Measurements from ENCODE around the gene CLTA. TPM values are rescaled to one million over a fixed set of nuclear protein-coding genes. Genes with fewer than 3 reads are reported as not detected.
A peak's percentile ranks its signal among the peaks of the same experiment; 100 is the strongest.

CLTA gene
- polyA plus RNA-seq, 1 donor (not counting 4 experiments of a cell fraction or from before 2014, with no cell fraction given): 325 TPM

DNA sequence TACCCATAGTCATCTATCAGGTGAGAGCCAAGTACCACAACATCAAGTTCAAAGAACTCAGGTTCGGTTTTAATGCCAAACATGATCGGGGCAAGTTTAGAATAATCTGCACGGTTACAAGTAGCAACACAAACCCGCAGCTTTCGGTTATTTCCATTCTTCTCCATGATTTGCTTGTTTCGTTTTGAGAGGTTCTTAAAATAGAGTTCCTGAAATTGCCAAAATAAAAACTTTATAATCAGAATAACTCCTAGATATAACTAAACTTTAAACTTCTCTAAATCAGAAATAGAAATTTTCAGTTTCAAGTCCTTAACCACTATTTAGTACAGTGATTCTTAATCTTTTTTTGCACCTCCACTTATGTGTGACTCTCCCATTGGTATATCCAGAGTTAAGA, 58.5 kb downstream of the CLTA start:
- no peak for DNase-seq (ENCODE audit: low read depth, low spot score)
- TF ChIP-seq, protein P1, sequence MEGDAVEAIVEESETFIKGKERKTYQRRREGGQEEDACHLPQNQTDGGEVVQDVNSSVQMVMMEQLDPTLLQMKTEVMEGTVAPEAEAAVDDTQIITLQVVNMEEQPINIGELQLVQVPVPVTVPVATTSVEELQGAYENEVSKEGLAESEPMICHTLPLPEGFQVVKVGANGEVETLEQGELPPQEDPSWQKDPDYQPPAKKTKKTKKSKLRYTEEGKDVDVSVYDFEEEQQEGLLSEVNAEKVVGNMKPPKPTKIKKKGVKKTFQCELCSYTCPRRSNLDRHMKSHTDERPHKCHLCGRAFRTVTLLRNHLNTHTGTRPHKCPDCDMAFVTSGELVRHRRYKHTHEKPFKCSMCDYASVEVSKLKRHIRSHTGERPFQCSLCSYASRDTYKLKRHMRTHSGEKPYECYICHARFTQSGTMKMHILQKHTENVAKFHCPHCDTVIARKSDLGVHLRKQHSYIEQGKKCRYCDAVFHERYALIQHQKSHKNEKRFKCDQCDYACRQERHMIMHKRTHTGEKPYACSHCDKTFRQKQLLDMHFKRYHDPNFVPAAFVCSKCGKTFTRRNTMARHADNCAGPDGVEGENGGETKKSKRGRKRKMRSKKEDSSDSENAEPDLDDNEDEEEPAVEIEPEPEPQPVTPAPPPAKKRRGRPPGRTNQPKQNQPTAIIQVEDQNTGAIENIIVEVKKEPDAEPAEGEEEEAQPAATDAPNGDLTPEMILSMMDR (optimal IDR thresholded peaks at IDR 0.05 in 1 of 3, IDR thresholded peaks at IDR 0.05 in 1 of 3, conservative IDR thresholded peaks at IDR 0.05 in 1 of 3; ENCODE audit: extremely low read depth in 1 of 3, insufficient read depth in 2 of 3, low read length in 3 of 3): no peak
- TF ChIP-seq EZH2 (IDR thresholded peaks at IDR 0.05; ENCODE audit: low read length): no peak
- Histone ChIP-seq H3K27me3 (ENCODE audit: control insufficient read depth, extremely low read depth, insufficient read depth, low read length) (no peaks in the 10 kb centered on the region), H4K20me1 (ENCODE audit: control insufficient read depth, extremely low read depth, insufficient read depth, low read length) (no peaks in the 10 kb centered on the region), H3K36me3 (ENCODE audit: control insufficient read depth in 2 of 2, extremely low read depth in 1 of 2, insufficient read depth in 2 of 2, low read length in 2 of 2) (peaks cover 4 to 7% of the 10 kb centered on the region in 2 experiments), H3K9me3 (ENCODE audit: control insufficient read depth, low read depth, low read length) (no peaks in the 10 kb centered on the region), H3K9me1 (ENCODE audit: control insufficient read depth, extremely low read depth, insufficient read depth, low read length) (no peaks in the 10 kb centered on the region), H3K4me1 (ENCODE audit: control insufficient read depth, extremely low read depth, insufficient read depth, low read length) (no peaks in the 10 kb centered on the region), H3K79me2 (ENCODE audit: control insufficient read depth, insufficient read depth, low read length) (peaks cover 7% of the 10 kb centered on the region), H3K4me3 (ENCODE audit: control insufficient read depth in 2 of 3, extremely low read depth in 1 of 3, insufficient read depth in 2 of 3, low read depth in 1 of 3, low read length in 3 of 3) (no peak overlapping the region), H3K27ac (ENCODE audit: control insufficient read depth, insufficient read depth, low read length) (no peak overlapping the region), H3K9ac (ENCODE audit: control insufficient read depth, extremely low read depth, insufficient read depth, low read length) (no peak overlapping the region), H3K4me2 (ENCODE audit: control insufficient read depth, extremely low read depth, insufficient read depth, low read depth, low read length) (no peak overlapping the region), H2AFZ (ENCODE audit: control insufficient read depth, low read length) (no peak overlapping the region)
- dilution Hi-C loops (cut with MboI; ENCODE audit: extremely low pct_ligation_motif_present, low sequenced_read_pairs): no loop called here
- FAIRE-seq: peak; percentile 39

DNA sequence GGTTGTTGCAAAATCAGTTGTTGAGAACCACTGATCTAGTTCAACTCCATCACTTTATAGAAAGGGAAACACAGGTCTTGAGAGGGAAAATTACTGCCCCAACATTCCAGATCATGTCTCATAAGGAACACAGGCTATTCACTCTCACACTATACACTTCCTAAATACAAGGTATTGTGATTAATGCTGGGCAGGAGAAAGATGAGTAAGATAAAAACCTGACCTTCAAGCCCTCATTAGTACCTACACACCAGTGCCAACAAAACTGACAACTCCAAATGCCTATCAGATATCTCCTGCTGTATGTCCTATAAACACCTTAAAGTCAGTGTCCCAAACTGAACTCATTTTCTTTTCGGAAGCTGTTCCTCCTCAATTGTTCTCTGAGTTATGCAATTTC, 59.4 kb downstream of the CLTA start:
- Histone ChIP-seq H4K20me1 (ENCODE audit: control insufficient read depth, extremely low read depth, insufficient read depth, low read length) (no peaks in the 10 kb centered on the region), H3K9me3 (ENCODE audit: control insufficient read depth, low read depth, low read length) (no peaks in the 10 kb centered on the region), H3K4me1 (ENCODE audit: control insufficient read depth, extremely low read depth, insufficient read depth, low read length) (no peaks in the 10 kb centered on the region), H3K79me2 (ENCODE audit: control insufficient read depth, insufficient read depth, low read length) (peaks cover 9% of the 10 kb centered on the region), H3K36me3 (ENCODE audit: control insufficient read depth in 2 of 2, extremely low read depth in 1 of 2, insufficient read depth in 2 of 2, low read length in 2 of 2) (peaks cover 4 to 7% of the 10 kb centered on the region in 2 experiments), H2AFZ (ENCODE audit: control insufficient read depth, low read length) (no peak overlapping the region), H3K9ac (ENCODE audit: control insufficient read depth, extremely low read depth, insufficient read depth, low read length) (no peak overlapping the region), H3K4me3 (ENCODE audit: control insufficient read depth in 2 of 3, extremely low read depth in 1 of 3, insufficient read depth in 2 of 3, low read depth in 1 of 3, low read length in 3 of 3) (no peak overlapping the region), H3K9me1 (ENCODE audit: control insufficient read depth, extremely low read depth, insufficient read depth, low read length) (no peaks in the 10 kb centered on the region), H3K27me3 (ENCODE audit: control insufficient read depth, extremely low read depth, insufficient read depth, low read length) (no peaks in the 10 kb centered on the region), H3K27ac (ENCODE audit: control insufficient read depth, insufficient read depth, low read length) (no peak overlapping the region), H3K4me2 (ENCODE audit: control insufficient read depth, extremely low read depth, insufficient read depth, low read depth, low read length) (no peak overlapping the region)
- dilution Hi-C loops (cut with MboI; ENCODE audit: extremely low pct_ligation_motif_present, low sequenced_read_pairs): no loop called here
- peak; percentile 66 for FAIRE-seq
- DNase-seq (ENCODE audit: low read depth, low spot score): no peak
- TF ChIP-seq, protein P1 (optimal IDR thresholded peaks at IDR 0.05 in 1 of 3, IDR thresholded peaks at IDR 0.05 in 1 of 3, conservative IDR thresholded peaks at IDR 0.05 in 1 of 3; ENCODE audit: extremely low read depth in 1 of 3, insufficient read depth in 2 of 3, low read length in 3 of 3): no peak
- no peak for TF ChIP-seq EZH2 (IDR thresholded peaks at IDR 0.05; ENCODE audit: low read length)
